Motor neuron (in vitro differentiated cells): ENCODE data around the gene TRIO. TPM values are rescaled to one million over a fixed set of nuclear protein-coding genes. Genes with fewer than 3 reads are reported as not detected.

Source experiments
- ATAC-seq, 8 experiments: fragments of 200-7000 bp; cut with Tn5 transposase; replicated peaks in 6 of 8; 2 replicates each; pipeline ENCODE4 v1.8.0; 2021; ENCODE audit warnings: mild to moderate bottlenecking in 8 of 8, moderate library complexity in 8 of 8
- H3K27ac ChIP-seq, 2 donors: fragments of 250-450 bp; sonication (Bioruptor Pico); 2 replicates each; pipeline ENCODE4 v1.9.0; 2021; ENCODE audit warnings: antibody characterized with exemption in 2 of 2, mild to moderate bottlenecking in 2 of 2, moderate library complexity in 1 of 2
- H3K4me1 ChIP-seq, 2 donors: fragments of 250-450 bp; sonication (Bioruptor Pico); replicated peaks in 1 of 2; 2 replicates each; pipeline ENCODE4 v1.6.1; 2021; ENCODE audit warnings: antibody characterized with exemption in 2 of 2, mild to moderate bottlenecking in 2 of 2, moderate library complexity in 1 of 2
- H3K4me3 ChIP-seq, 5 donors: fragments of 250-450 bp; sonication (Bioruptor Pico); 2 replicates each; pipeline ENCODE4 v1.9.0; 2021; ENCODE audit warnings: antibody characterized with exemption in 5 of 5, mild to moderate bottlenecking in 5 of 5, moderate library complexity in 4 of 5
- WGBS, 10 experiments: fragments of 450-650 bp; shearing (Covaris generic); methylation state at CpG; one replicate each; pipeline ENCODE4 v1.0.0; 2022; 5-methylcytosine and 5-hydroxymethylcytosine counted together
- in situ Hi-C, 9 experiments: fragments of 400-800 bp; cut with MboI; loops; one replicate each; pipeline ENCODE4 v1.15.0; 2021; ENCODE audit warnings: low sequenced_read_pairs in 9 of 9, low pct_unique_long_range_greater_than_20kb in 2 of 9; ENCODE audit not compliant: unreplicated experiment in 9 of 9
- total RNA-seq, 8 experiments: library from RNA; unstranded; fragments of 300-600 nt; gene quantifications; 2 replicates each; pipeline versions ENCODE4 v1.2.3 to v1.2.4, GENCODE V29; 2022

TRIO gene
- total RNA-seq, 8 experiments from 2014 or later: 39.7 to 162 (median 92.9) TPM

DNA sequence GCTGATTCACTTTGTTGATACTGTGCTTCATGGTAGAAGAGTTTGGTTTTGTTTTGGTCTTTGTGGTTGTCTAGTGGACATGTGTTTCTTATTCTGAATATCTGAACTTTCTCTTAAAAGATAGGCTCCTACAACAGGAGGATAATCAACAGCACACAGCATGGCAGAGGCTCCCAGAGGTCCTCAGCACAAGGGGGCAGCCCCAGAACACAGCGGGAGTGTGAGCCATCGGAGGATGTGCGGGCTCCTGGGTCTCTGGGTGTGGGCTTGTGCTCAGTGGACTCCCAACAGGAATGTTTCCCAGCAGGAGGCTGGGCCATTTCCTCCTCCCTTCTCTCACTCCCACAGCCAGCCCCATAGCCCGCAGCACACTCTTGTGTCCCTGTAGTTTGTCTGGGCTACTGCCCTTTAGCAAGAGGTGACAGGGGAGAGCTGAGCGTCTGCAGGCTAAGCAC, 274.2 kb downstream of the TRIO start:
- Histone ChIP-seq H3K27ac (no peak overlapping the region), H3K4me1 (no peaks in the 10 kb centered on the region), H3K4me3 (no peak overlapping the region)
- peak in 2 of 8 experiments; percentile 92 to 93 for ATAC-seq
- in situ Hi-C loops: loop anchor here in 1 of 9 experiments (25.0 kb wide), 1 partner anchor 220 kb away; no protein-coding TSS in a partner anchor
- 0 to 100% (median 53%) methylated on average over 1 to 4 of the region's 5 CpGs; no CpG with 5 or more reads in 6 of the 10 experiments for WGBS, 10 experiments

DNA sequence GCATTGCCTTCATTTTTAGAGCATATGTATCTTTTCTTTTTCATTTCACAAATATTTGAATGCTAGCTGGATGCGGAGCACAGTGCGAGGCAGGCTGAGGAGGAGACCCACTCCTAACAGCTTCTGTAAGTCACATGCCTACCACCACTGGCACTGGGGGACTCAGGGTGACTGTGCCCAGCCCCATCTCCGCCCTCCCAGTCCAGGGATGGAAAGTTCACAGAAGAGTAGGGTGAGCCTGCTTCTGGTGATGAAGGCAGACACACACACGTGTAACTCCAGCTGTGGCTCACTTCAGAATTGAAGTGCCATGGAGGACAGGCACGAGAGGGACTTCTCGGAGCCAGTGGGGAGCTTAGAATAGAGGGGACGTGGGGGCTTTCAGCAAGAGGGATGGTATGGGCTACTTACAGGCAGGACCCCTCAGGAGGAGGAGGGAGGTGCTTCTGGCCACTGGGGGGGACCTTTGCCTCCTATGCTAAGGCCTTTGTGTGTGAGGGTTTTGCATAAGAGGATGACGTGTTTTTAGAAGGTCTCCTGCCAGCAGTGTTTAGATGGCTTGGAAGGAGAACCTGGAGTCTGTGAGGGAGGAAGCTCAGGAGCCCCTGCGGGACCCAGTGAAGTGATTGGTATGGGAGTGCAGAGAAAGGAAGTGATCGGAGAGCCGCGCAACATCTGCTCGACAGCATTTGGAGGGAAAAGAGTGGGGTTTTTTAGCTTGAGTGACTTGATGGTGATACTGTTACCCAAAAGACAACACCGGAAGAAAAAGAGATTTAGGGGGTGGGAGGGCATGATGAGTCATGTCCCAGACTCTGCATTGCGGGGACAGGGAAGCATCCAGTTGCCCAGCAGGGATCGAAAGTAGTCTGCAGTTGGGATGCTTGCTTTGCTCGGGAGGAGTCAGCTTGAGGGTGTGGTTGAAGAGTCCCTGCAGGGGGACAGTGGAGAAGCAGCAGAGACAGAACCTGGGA, 274.9 kb downstream of the TRIO start:
- ATAC-seq: peak in 2 of 8 experiments; percentile 17 to 28
- Histone ChIP-seq H3K4me1 (no peaks in the 10 kb centered on the region), H3K4me3 (no peak overlapping the region), H3K27ac (no peak overlapping the region)
- WGBS, 10 experiments: 0 to 100% (median 86%) methylated on average over 1 to 14 of the region's 17 CpGs; no CpG with 5 or more reads in 2 of the 10 experiments
- in situ Hi-C loops: loop anchor here in 1 of 9 experiments (25.0 kb wide), 1 partner anchor 219 kb away; no protein-coding TSS in a partner anchor

DNA sequence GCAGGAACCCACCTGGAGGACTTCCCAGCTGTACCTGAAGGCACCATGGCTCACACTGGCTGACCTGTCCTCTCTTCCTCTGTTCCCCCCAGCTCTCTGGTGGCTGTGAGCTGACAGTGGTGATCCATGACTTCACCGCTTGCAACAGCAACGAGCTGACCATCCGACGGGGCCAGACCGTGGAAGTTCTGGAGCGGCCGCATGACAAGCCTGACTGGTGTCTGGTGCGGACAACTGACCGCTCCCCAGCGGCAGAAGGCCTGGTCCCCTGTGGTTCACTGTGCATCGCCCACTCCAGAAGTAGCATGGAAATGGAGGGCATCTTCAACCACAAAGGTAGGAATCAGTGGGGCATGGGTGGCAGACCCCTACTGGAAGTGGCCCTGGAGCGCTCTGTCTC, 276.5 kb downstream of the TRIO start:
- in situ Hi-C loops: loop anchor here in 1 of 9 experiments (25.0 kb wide), 1 partner anchor 218 kb away; no protein-coding TSS in a partner anchor

DNA sequence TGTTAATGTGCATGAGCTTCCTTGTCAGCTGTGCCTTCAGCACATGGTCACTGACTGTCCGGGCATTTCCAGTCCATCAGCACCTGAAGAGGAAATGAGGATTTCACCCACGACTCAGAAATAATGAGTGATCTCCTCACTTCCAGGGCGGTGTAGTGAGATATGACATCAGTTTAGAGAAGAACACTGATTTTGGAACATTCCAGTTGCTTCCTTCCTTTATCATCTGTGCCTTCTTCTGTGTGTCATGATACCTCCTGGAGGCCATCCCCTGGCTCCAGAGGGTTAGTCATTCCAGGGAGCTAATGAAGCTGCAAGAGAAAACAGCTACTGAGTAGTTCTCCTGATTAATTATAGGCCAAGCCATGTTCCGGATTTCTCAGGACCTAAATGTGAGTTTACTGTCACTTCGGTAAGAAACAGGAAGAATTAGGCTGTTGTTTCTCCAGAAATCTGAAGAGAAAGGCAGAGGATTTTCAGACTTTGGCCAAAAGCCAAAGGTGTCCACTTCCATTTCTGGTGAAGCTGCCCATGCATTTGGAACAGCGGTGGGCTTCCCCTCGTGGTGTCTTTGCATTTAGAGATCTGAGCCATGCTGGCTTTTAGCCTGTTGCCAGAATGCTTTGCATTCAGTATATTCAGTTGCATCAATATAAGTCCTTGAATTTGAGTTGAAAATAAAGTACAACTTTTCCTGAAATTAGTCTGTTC, 277.1 kb downstream of the TRIO start:
- ATAC-seq: no peak
- no peak overlapping the region for H3K27ac ChIP-seq
- WGBS, 10 experiments: 61 to 100% (median 85%) methylated on average over 2 to 6 of the region's 7 CpGs; no CpG with 5 or more reads in 1 of the 10 experiments
- no peaks in the 10 kb centered on the region for H3K4me1 ChIP-seq
- in situ Hi-C loops: loop anchor here in 1 of 9 experiments (25.0 kb wide), 1 partner anchor 217 kb away; no protein-coding TSS in a partner anchor
- H3K4me3 ChIP-seq: no peak overlapping the region

More for the DNA sequence above, 276.5 kb downstream of the TRIO start:
- Histone ChIP-seq H3K4me1 (no peaks in the 10 kb centered on the region), H3K27ac (no peak overlapping the region), H3K4me3 (no peak overlapping the region)
- no peak for ATAC-seq
- WGBS, 10 experiments: 95 to 100% (median 95%) methylated on average over 1 to 4 of the region's 12 CpGs; no CpG with 5 or more reads in 7 of the 10 experiments

DNA sequence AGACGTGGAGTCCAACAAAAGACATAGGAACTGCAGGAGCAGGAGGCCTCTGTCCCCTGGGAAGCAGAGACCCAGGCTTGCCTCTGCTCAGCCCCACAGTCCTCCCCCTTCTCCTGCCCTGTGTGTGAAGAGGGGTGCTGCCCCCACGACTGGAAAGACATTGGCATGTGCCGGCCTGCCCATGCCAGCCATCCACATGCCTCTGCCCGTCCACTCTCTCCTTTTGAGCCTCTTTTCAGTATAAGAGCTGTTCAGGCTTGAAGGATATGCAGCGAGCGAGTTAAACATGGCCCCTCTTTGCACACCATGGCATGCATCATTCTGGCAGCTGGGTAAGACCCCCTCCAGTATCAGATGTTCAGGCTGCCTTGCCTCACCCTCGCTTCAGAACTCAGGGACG, 278.7 kb downstream of the TRIO start:
- no peak overlapping the region for H3K4me3 ChIP-seq
- in situ Hi-C loops: loop anchor here in 1 of 9 experiments (25.0 kb wide), 1 partner anchor 215 kb away; no protein-coding TSS in a partner anchor
- WGBS, 10 experiments: 60 to 100% (median 92%) methylated on average over 2 to 3 of the region's 8 CpGs; no CpG with 5 or more reads in 3 of the 10 experiments
- ATAC-seq: no peak
- H3K27ac ChIP-seq: no peak overlapping the region
- peaks cover 0 to 6% of the 10 kb centered on the region in 2 donors for H3K4me1 ChIP-seq

DNA sequence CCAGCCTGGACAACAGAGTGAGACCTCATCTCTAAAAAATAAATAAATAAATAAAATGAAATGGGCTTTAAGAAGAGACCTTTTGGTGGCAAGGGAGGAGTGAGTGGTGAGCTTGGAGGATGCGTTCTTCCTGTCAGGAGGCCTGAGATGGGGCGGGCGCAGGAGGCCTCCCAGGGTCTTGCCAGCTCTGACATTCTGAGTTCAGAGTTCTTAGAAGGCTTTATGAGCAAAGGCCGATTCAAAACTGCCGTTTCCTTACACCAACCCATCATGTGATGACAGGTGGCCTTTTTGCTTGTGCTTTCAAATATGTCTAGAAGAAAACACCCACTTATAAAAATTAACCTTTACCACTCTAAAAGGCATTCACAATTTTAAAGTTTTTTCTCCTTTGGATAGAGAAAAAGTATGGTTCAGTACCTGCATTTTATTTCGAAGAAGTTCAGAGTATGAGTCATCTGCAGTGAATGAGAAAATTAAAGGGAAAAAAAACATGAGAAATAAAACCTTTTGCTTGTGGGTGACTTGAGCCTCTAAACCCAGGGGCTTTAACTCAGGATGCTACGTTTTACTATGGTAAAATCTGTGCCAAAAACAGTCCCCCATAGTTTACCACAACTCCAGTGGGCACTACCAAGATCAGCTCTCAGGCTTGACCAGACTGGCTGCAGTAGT, 281.0 kb downstream of the TRIO start:
- peaks cover 0 to 6% of the 10 kb centered on the region in 2 donors for H3K4me1 ChIP-seq
- in situ Hi-C loops: loop anchor here in 1 of 9 experiments (25.0 kb wide), 1 partner anchor 213 kb away; no protein-coding TSS in a partner anchor
- H3K27ac ChIP-seq: no peak overlapping the region
- no peak overlapping the region for H3K4me3 ChIP-seq
- WGBS, 10 experiments: 77 to 100% (median 94%) methylated on average over 1 to 7 of the region's 7 CpGs
- no peak for ATAC-seq

DNA sequence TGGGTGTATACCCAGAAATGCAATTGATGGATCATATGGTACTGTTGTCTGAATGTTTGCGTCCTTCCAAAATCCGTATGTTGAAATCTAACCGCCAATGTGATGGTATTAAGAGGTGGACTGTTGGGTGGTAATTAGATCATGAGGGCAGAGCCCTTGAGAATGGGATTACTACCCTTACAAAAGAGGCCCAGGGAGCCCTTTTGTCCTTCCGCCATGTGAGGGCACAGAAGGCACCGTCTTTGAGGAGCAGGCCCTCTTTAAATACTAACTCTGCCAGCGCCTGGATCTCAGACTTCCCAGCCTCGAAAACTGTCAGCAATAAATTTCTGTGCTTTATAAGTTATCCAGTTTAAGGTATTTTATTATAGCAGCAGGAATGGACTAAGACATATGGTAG, 282.4 kb downstream of the TRIO start:
- Histone ChIP-seq H3K4me3 (no peak overlapping the region), H3K4me1 (peaks cover 0 to 9% of the 10 kb centered on the region in 2 donors), H3K27ac (no peak overlapping the region)
- no peak for ATAC-seq
- WGBS, 10 experiments: 65 to 100% (median 97%) methylated on average over 2 to 6 of the region's 7 CpGs; no CpG with 5 or more reads in 1 of the 10 experiments
- in situ Hi-C loops: no loop called here

DNA sequence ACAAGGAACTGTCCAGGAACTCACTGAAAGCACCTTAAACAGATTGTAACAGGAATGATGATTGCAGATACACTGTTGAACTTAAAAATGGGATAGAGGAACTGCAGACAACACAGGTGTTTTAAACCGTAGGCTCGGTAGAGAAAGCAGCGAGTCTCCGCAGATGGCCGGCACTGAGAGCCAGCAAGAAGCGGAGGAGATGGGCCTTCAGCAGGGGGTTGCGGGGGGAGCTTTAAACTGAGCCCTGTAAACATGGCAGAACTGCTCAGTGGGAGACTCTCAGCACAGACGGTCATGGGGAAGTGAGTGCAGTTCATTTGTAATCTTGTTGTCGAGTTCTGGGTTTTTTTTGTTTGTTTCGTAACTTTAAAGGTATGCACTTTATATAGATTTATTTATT, 283.4 kb downstream of the TRIO start:
- ATAC-seq: no peak
- Histone ChIP-seq H3K4me1 (peaks cover 0 to 9% of the 10 kb centered on the region in 2 donors), H3K27ac (no peak overlapping the region), H3K4me3 (no peak overlapping the region)
- WGBS, 10 experiments: 70 to 100% (median 93%) methylated on average over 2 to 9 of the region's 10 CpGs; no CpG with 5 or more reads in 1 of the 10 experiments
- in situ Hi-C loops: no loop called here

DNA sequence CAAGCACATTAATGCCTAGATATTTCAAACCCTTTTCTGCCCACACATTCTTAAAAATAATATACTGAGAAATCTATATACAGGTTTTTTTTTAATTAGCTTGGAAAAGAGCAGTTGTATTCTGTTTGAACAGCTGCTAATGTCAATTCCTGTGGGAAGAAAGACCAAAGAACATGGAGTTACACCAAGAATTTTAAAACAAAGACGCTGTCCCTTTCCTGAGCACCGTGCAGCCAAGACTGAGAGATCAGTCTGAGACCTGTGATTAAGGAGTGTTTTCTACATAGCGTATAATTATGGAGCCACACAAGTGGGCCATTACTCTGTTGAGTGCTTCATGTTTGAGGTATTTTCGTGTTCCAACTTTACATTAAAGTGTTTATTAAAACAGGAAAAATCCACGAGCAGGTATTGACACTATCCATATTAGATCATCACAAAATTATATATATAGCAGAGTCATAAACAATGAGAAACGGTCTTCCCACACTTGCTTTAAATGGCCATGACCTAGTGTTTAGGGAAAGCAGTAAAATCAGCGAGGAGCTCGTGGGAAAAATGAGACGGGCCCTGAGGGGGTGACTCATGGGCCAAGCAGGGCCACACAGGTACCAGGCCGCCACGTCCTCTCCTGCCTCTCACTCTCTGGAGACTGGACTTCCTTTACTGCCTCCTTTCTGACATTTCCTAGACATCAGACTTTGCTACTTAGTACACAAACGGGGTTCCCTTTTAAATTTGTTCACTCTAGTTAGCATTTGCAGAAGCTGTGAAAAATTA, 285.4 kb downstream of the TRIO start:
- peak in 3 of 8 experiments; percentile 22 to 65 (median 25) for ATAC-seq
- no peak overlapping the region for H3K27ac ChIP-seq
- peaks cover 0 to 9% of the 10 kb centered on the region in 2 donors for H3K4me1 ChIP-seq
- WGBS, 10 experiments: 7 to 96% (median 82%) methylated on average over 1 to 10 of the region's 12 CpGs; no CpG with 5 or more reads in 2 of the 10 experiments
- no peak overlapping the region for H3K4me3 ChIP-seq
- in situ Hi-C loops: no loop called here

DNA sequence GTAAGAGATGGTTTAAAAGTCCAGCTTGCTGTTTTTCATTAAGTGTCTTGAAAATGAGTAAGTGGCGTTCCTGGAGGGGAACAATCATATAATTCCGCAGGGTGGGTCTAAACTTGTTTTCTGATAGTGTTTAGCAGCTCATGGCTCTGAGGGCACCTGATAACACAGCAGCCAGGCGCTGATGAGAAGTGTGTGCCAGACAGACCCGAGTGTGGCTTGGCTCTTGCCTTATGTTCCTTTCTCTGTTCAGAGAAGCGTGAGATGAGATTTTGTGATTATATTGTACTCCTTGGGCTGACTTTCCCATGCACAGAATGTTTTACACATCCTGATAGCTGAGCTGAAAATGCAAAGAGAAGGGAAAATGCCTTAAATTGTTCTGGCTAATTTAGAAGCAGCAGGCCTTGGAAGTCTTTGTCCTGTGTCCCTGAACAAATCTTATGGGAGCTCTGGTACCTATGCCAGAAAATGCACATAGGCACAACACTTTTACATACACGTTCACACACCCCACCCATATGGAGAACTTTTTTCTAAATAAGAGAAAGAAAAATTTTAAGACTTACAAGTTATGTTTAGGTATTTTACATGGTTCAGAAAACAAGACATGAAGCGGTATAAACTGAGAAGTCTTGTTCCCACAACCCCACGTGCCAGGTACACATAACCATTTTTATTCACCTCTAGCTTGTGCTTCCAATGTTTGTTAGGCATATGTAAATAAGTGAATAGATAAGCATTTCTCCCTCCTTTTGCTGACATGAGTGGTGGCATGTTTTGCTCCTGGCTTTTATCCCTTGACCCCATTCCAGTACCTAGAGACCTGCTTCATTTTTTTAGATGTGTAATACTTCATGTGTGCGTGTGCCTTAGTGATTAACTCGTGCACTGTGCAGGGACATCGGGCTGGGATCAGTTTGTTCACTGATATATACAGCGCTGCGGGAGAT, 286.2 kb downstream of the TRIO start:
- WGBS, 10 experiments: 52 to 97% (median 89%) methylated on average over 1 to 12 of the region's 13 CpGs; no CpG with 5 or more reads in 1 of the 10 experiments
- ATAC-seq: peak in 3 of 8 experiments; percentile 64 to 82 (median 71)
- Histone ChIP-seq H3K4me1 (peaks cover 0 to 9% of the 10 kb centered on the region in 2 donors), H3K27ac (no peak overlapping the region), H3K4me3 (no peak overlapping the region)
- in situ Hi-C loops: no loop called here

DNA sequence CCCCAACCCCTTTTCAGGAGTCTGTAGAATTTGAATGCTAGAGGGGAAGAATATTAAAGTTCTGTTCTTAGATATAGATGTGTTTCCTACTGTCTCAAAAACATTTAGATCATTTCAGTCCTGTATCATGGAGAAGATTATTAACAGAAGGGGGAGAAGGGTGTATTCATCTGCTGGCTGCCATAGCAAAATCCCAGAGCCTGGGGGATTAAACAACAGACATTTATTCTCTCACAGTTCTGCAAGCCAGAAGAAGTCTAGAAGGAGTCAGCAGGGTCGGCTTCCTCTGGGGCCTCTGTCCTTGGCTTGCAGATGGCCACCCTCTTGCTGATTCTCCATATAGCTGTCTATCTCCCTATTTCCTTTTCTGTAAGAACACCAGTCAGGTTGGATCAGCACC, 288.4 kb downstream of the TRIO start:
- no peak for ATAC-seq
- 60 to 100% (median 90%) methylated on average over 1 of the region's 1 CpG; no CpG with 5 or more reads in 6 of the 10 experiments for WGBS, 10 experiments

More for the DNA sequence above, 288.4 kb downstream of the TRIO start:
- Histone ChIP-seq H3K4me1 (peaks cover 0 to 4% of the 10 kb centered on the region in 2 donors), H3K27ac (no peak overlapping the region), H3K4me3 (no peak overlapping the region)
- in situ Hi-C loops: no loop called here
